Suppressor macrophage treated with lipopolysaccharide for 4 hours (primary cell): Measurements from ENCODE around the gene ZNF784.
"Not testable (repeated sequence)": the region's sequence is repeated elsewhere in the genome, so short reads cannot be mapped to it uniquely, and the experiment has no call there.

Source experiments
- DNase-seq: peaks from one replicate; pipeline ENCODE4 v3.0.0-alpha.2; 2020

Gene ZNF784

DNA sequence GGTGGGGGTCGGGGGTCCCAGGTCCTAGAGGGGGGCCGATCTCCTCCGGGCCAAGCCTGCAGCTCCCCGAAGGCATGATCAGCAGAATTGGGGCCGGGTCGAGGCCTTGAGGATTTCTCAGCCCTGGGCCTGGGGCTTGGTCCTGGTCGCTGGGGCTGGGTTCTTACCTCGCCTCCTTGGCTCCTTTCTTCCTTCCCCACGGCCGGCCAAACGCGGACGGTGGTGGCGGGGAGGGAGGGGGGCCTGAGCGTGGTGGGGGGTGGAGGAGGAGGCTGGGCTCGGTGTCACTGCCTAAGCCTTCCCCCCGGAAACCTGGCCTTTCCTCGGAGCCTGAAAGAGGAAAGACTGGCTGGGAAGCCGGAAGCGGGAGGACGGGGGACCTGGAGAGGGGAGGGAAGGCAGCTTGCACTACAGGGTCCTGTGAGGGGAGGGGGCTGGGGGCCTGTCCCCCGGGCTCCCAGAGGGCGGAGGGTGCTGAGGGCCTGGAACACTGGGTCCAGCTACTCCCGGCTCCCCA, 43.7 kb downstream of the ZNF784 start, which contains the start of gene ZNF579:
Gene ZNF579, minus strand, starts transcription at position 221 of the 517 bp plus-strand sequence. CDS start 1,209 bp downstream, outside the sequence.
- peak; percentile 89 for DNase-seq

GRCh38 chr19:55579766-55580621, 44.4 kb downstream of the ZNF784 start:
- DNase-seq, result no peak

DNA sequence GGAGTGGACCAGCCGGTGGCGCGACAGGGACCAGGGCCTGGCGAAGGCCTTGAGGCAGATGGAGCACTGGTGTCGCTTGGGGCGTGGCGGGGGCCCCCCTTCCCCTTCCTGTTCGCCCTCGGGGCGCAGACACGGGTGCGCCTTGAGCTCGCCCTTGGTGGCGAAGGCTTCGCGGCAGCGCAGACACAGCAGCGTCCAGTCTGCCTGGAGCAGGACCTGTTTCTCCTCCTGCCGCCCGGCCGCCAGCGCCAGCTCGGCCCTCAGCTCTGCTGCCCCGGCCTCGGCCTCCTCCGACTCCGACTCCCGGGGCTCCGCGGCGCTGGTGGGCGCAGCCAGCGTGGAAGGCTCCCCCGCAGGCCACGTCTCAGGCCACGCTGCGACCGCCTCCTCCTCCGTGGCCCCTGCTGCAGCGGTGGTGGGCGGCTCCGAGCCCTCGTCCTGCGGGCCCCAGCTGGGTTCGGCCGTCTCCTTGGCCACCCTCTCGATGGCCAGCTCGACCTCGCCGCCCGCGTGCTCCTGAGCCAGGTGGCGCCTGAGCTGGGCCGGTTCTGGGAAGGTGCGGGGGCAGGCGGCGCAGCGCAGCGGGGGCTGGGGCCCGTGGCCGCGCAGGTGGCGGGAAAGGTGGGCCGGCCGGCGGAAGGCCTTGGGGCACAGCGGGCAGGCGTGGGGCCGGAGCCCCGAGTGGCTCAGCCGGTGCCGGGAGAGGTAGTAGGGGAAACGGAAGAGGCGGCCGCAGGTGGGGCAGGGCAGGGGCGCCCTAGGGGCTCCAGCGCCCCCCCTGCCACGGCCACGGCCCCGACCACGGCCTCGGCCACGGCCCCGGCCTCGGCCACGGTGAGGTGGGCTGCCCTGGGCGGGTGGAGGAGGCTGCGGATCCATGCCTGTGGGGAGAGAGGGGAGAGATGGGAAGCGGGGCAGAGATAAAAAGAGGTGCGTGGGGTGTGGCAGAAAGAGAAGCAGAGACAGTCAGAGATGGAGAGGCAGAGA, 45.3 kb downstream of the ZNF784 start:
- DNase-seq, result no peak

DNA sequence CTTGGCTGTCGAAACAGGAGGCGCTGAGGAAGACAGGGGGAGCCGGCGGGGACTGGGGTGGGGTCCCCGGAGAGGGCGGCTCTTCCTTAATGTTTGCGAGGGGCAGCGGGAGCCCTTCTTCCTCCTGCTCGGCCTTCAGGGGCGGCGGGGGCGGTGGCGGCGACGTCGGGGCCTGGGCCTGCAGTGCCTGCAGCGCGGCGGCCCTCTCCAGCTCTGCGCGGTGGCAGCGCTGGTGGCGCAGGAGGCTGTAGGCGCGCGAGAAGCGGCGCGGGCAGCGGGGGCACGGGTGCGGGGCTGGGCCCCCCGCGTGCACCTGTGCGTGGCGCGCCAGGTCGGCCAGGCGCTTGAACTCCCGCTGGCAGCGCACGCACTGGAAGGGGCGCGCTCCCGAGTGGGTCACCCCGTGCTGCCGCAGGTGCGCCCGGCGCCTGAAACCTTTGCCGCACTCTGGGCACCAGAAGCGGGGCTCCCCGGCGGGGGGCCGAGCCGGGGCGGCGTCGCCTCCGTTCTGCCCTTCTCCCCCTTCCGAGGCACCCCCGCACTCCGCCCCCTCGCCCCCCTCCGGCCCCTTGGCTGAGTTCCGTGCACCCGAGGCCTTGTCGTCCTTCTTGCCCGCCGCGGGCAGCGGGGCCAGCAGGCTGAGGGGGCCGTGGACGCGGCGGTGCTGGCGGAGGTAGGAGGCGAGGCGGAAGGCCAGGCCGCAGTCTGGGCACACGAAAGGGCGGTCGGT, 46.2 kb downstream of the ZNF784 start:
- DNase-seq, result no peak

GRCh38 chr19:55576746-55577145, 47.6 kb downstream of the ZNF784 start:
- no peak for DNase-seq

GRCh38 chr19:55573929-55574328, 50.4 kb downstream of the ZNF784 start:
- DNase-seq, result not testable (repeated sequence)
